ENCODE measurements around the gene RSRC1. TPM values are rescaled to one million over a fixed set of nuclear protein-coding genes. Genes with fewer than 3 reads are reported as not detected.

RSRC1 gene
- total RNA-seq, 8 experiments from 2014 or later, result 38.3 to 159 (median 45.1) TPM

DNA sequence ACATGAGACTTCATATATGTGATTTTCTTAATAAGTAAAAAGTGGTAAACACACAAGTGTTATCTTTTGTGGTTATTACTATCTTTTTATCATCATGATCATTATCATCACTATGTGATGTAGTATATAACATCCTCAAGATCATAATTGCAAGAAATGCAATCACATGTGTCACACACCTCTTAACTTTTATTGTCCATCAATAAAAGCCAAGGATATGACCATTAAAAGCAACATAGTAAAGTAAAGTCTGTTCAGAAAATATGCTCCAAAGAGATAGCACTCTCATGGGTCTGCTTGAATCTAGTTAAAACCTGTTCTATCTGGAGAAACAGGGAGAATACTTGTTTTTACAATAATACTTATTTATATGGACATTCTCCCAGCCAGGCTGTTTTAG, 308.1 kb downstream of the RSRC1 start:
- H3K27ac ChIP-seq, result no peak overlapping the region
- ATAC-seq (replicated peaks in 6 of 8), result no peak
- in situ Hi-C loops (cut with MboI; ENCODE audit: low pct_unique_long_range_greater_than_20kb in 2 of 9, low sequenced_read_pairs in 9 of 9, unreplicated experiment in 9 of 9), result no loop called here
- no peak overlapping the region for H3K4me3 ChIP-seq
- no peaks in the 10 kb centered on the region for H3K4me1 ChIP-seq (replicated peaks in 1 of 2)

DNA sequence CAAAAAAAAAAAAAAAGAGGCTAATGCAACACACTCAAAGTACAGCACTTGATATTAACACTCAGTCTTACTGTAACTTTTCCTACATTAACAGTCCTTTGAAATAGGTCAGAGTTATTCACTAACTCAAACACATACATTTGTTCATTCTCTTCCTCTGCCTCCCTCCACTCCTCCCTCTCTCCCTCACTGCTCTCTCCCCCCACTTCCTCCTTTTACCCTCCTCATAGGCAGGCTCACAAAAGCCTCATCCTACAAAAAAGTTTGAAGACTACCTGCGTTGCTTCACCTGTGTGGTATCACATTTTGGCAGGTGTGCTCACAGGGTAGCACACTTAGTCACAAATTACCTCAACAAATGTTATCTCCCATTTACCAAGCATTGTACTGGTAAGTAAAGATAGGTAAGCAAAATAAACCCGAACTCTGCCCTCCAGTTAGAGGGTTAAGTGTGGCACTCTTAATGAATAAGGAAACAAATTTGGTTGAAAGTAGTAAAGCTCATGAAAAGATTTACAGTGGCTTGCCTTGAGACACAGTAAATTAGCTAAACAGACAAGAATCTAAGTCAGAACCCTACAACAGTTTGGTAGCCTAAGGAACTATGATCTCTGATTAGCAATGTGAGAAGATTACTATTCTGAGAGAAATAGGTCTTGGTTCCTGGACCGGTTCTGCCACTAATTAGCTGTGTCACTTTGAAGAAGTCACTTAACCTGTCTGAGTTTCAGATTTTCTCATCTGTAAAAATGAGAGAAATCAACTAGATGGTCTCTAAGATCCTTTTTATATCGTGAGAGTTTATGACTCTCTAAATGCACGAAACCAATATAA, 310.1 kb downstream of the RSRC1 start:
- in situ Hi-C loops (cut with MboI; ENCODE audit: low pct_unique_long_range_greater_than_20kb in 2 of 9, low sequenced_read_pairs in 9 of 9, unreplicated experiment in 9 of 9), result no loop called here
- ATAC-seq (replicated peaks in 6 of 8), result no peak
- 84 to 100% (median 95%) methylated on average over 1 to 5 of the region's 5 CpGs for WGBS, 10 experiments
- Histone ChIP-seq H3K4me1 (replicated peaks in 1 of 2) (no peaks in the 10 kb centered on the region), H3K4me3 (no peak overlapping the region), H3K27ac (no peak overlapping the region)

DNA sequence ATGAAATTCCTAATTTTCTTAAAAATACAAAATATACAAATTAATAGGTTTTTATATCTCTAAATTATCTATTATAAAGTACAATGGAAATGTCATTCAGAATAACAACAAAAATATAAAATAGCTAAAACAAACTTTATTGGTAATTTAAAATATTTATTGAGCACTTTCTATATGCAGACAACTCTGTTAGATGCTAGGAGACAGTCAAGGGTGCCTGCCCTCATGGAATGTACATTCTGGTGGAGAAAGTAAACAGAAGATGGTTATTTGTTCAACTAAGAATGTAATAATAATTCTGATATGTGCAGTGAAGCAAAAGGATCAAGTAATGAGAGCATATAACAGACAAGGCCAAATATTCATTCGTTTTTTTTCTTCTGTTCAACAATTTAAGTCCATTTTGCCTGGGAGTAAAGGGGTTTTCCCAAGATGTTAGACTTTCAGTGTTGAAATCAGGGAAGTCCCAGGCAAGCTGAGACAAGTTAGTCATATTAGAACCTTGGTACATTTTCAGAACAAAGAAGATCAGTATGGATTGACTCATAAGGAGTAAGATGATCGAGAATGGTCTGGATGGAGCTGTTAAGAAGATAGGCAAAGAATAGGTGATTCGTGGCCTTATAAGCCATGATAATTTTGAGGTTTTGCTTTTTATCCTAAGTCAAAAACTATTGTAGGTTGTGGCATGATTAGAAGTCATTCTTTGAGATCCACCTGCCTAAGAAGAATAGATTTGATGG, 310.9 kb downstream of the RSRC1 start:
- 39 to 100% (median 78%) methylated on average over 1 to 3 of the region's 3 CpGs for WGBS, 10 experiments
- H3K27ac ChIP-seq, result no peak overlapping the region
- in situ Hi-C loops (cut with MboI; ENCODE audit: low pct_unique_long_range_greater_than_20kb in 2 of 9, low sequenced_read_pairs in 9 of 9, unreplicated experiment in 9 of 9), result no loop called here
- no peaks in the 10 kb centered on the region for H3K4me1 ChIP-seq (replicated peaks in 1 of 2)
- no peak overlapping the region for H3K4me3 ChIP-seq
- ATAC-seq (replicated peaks in 6 of 8), result peak in 2 of 8 experiments; percentile 84 to 96

DNA sequence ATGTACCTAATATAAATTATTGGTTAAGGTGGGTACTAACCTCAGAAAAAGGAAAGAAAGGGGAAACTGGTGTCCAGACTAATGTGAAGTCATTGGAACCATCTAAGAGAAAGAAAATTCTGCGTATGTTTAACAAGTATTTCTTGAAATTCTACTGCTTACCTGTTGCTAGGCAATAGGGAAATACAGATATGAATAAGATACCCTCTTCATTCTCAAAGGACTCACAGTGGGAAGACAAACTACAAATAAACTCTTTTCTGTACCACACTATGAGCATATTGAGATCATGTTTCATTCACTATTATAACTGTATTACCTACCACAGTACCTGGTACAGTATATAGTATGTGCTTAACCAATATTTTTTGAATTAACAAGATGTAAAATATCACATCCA, 320.6 kb downstream of the RSRC1 start:
- Histone ChIP-seq H3K27ac (no peak overlapping the region), H3K4me1 (replicated peaks in 1 of 2) (peaks cover 6% of the 10 kb centered on the region in 2 donors), H3K4me3 (no peak overlapping the region)
- in situ Hi-C loops (cut with MboI; ENCODE audit: low pct_unique_long_range_greater_than_20kb in 2 of 9, low sequenced_read_pairs in 9 of 9, unreplicated experiment in 9 of 9), result loop anchor here in 2 of 9 experiments (25.0 kb wide), 2 partner anchors 318 to 818 kb away; partner anchors contain the start of genes RSRC1 (in 1 of the 2) and SHOX2 (in 1 of the 2)
- ATAC-seq (replicated peaks in 6 of 8), result no peak
- WGBS, 10 experiments, result 88 to 100% (median 100%) methylated on average over 1 of the region's 1 CpG; no CpG with 5 or more reads in 3 of the 10 experiments

DNA sequence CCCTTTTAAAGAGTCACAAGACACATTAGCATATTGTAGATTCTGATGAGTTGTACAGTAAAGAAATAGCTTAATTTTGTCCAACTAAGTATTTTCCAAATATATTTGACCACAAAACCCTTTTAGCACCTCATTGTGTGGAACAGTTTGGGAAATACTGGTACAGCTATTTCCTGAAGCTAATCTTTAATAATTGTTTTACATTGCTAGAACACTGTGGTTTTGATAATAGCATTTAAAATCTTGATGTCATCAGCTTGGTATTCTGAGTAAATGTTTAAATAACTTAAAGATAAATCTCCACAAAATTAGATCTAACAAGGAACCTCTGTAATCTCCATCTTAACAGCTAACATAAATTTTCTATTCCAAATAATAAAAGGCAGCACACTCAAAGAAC, 321.1 kb downstream of the RSRC1 start:
- Histone ChIP-seq H3K4me3 (no peak overlapping the region), H3K27ac (no peak overlapping the region), H3K4me1 (replicated peaks in 1 of 2) (peaks cover 6% of the 10 kb centered on the region in 2 donors)
- peak in 1 of 8 experiments; percentile 11 for ATAC-seq (replicated peaks in 6 of 8)
- in situ Hi-C loops (cut with MboI; ENCODE audit: low pct_unique_long_range_greater_than_20kb in 2 of 9, low sequenced_read_pairs in 9 of 9, unreplicated experiment in 9 of 9), result loop anchor here in 2 of 9 experiments (25.0 kb wide), 2 partner anchors 319 to 819 kb away; partner anchors contain the start of genes RSRC1 (in 1 of the 2) and SHOX2 (in 1 of the 2)

DNA sequence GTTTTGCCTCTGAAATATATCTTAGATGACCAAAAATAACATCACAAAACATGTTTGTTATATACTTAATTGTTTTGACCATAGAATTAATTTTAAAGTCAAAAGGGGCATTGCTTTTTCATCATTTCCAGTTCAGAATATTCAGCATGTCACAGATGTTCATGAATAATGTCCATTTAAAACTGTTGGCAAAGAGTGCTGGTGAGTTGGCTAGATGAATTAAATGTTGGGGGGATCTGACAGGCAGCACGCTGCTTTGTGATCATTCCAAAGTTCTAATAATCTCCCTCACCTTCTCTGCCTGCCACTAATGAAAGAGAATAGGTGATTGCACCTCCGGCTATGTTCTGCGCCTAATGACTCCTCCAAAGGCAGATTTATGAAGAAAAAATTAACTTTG, 321.9 kb downstream of the RSRC1 start:
- ATAC-seq (replicated peaks in 6 of 8), result peak in 4 of 8 experiments; percentile 17 to 68 (median 60)
- 0 to 77% (median 44%) methylated on average over 1 to 3 of the region's 3 CpGs; no CpG with 5 or more reads in 1 of the 10 experiments for WGBS, 10 experiments
- Histone ChIP-seq H3K4me1 (replicated peaks in 1 of 2) (peaks cover 6% of the 10 kb centered on the region in 2 donors), H3K4me3 (no peak overlapping the region), H3K27ac (no peak overlapping the region)
- in situ Hi-C loops (cut with MboI; ENCODE audit: low pct_unique_long_range_greater_than_20kb in 2 of 9, low sequenced_read_pairs in 9 of 9, unreplicated experiment in 9 of 9), result loop anchor here in 2 of 9 experiments (25.0 kb wide), 2 partner anchors 320 to 820 kb away; partner anchors contain the start of genes RSRC1 (in 1 of the 2) and SHOX2 (in 1 of the 2)

DNA sequence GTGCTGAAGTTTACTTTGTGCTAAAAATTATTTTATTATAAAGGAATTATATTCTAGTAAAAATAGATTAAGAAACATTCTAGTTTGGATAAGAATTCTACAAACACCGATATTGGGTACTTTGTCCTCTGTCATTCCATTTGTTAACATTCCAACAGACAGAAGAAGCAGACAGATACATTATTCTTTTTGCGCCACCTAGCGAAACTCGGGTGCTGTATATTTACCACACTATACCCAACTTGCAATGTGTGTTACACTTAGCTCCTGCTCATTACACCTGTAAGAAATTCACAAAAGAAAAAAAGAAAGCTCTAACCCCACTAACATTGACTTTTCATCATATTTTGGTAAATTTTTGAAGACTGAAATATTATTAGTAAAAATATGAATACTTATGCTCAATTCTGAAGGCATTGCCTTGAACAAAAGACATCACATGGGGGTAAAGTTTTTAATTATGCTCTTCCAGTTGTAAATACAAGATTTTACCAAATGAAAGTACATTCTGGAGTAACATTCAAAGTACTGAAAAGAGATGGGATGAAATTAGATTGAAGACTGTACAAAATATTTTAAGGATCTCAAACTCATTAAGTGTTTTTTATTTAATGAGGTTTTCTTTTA, 324.6 kb downstream of the RSRC1 start:
- H3K4me1 ChIP-seq (replicated peaks in 1 of 2), result peaks cover 6% of the 10 kb centered on the region in 2 donors
- no peak overlapping the region for H3K4me3 ChIP-seq
- 0 to 16% (median 2%) methylated on average over 2 to 4 of the region's 4 CpGs; no CpG with 5 or more reads in 1 of the 10 experiments for WGBS, 10 experiments
- ATAC-seq (replicated peaks in 6 of 8), result peak; percentile 58 to 97 (median 78)
- in situ Hi-C loops (cut with MboI; ENCODE audit: low pct_unique_long_range_greater_than_20kb in 2 of 9, low sequenced_read_pairs in 9 of 9, unreplicated experiment in 9 of 9), result loop anchor here in 2 of 9 experiments (25.0 kb wide), 2 partner anchors 322 to 822 kb away; partner anchors contain the start of genes RSRC1 (in 1 of the 2) and SHOX2 (in 1 of the 2)
- no peak overlapping the region for H3K27ac ChIP-seq

DNA sequence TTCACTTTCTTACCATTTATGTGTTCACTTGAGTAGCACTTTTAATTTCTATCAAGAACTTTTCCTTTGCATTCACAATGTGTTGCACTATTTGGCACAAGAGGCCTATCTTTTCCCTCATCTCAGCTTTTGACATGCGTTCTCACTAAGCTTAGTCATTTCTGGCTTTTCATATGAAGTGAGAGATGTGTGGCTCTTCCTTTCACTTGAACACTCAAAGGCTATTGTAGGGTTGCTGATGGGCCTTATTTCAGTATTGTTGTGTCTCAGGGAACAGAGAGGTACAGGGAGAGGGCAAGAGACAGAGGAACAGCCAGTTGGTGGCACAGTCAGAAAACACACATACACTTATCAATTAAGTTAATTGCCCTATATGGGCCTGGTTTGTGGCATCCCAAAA, 333.7 kb downstream of the RSRC1 start:
- in situ Hi-C loops (cut with MboI; ENCODE audit: low pct_unique_long_range_greater_than_20kb in 2 of 9, low sequenced_read_pairs in 9 of 9, unreplicated experiment in 9 of 9), result loop anchor here in 2 of 9 experiments (25.0 kb wide), 2 partner anchors 331 to 831 kb away; partner anchors contain the start of genes RSRC1 (in 1 of the 2) and SHOX2 (in 1 of the 2)
- Histone ChIP-seq H3K4me1 (replicated peaks in 1 of 2) (no peaks in the 10 kb centered on the region), H3K27ac (no peak overlapping the region), H3K4me3 (no peak overlapping the region)
- no peak for ATAC-seq (replicated peaks in 6 of 8)
- 100% methylated on average over 1 of the region's 1 CpG; no CpG with 5 or more reads in 7 of the 10 experiments for WGBS, 10 experiments

DNA sequence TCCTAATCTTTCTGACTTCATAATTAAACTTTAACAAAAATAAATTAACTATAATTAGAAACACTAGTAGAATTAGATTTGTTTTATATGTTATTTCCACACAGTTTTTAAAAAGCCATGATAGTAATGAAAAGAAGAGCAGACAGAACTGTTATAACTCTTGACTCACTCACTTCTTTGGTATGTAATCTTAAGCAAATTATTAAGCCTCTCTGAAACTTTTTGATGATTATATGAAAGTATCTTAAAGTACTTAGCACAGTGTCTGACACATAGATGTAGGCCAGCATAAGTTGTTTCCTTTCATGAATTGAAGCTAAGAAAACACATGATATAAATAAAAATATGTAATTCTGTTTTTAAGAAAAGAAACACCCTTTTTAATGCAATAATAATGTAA, 337.5 kb downstream of the RSRC1 start:
- no peaks in the 10 kb centered on the region for H3K4me1 ChIP-seq (replicated peaks in 1 of 2)
- no peak for ATAC-seq (replicated peaks in 6 of 8)
- in situ Hi-C loops (cut with MboI; ENCODE audit: low pct_unique_long_range_greater_than_20kb in 2 of 9, low sequenced_read_pairs in 9 of 9, unreplicated experiment in 9 of 9), result loop anchor here in 2 of 9 experiments (25.0 kb wide), 2 partner anchors 335 to 835 kb away; partner anchors contain the start of genes RSRC1 (in 1 of the 2) and SHOX2 (in 1 of the 2)
- H3K4me3 ChIP-seq, result no peak overlapping the region
- no peak overlapping the region for H3K27ac ChIP-seq

DNA sequence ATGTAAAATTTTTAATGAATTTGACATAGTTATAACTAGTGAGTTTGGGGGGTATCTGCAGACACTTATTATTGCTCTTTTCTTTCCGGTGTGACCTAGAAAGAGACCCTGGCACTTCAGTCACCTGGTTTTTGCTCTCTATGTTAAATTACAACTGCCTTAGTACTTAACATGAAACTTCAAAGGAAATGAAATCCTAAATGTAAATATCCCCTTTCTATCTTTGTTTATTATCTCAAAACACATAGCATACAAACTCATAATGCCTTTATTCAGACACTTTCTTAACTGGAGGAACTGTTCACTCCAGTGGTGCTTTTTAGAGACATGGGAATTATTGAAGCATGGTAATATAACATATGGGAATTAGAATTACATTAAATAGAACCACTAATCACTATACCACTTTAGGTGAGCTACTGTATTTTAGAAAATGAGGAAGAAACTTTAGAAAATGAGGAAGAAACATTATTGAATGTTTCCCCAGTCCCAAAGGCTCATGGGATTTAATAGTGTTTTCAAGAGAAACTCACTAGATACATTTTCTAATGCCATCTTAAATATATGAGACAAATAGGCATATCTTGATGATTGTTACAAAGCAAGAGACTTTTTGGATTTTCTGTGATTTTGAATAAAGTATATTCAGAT, 341.6 kb downstream of the RSRC1 start:
- in situ Hi-C loops (cut with MboI; ENCODE audit: low pct_unique_long_range_greater_than_20kb in 2 of 9, low sequenced_read_pairs in 9 of 9, unreplicated experiment in 9 of 9), result no loop called here
- H3K4me3 ChIP-seq, result no peak overlapping the region
- no peak overlapping the region for H3K27ac ChIP-seq
- 78 to 100% (median 100%) methylated on average over 1 of the region's 1 CpG; no CpG with 5 or more reads in 3 of the 10 experiments for WGBS, 10 experiments
- H3K4me1 ChIP-seq (replicated peaks in 1 of 2), result no peaks in the 10 kb centered on the region
- no peak for ATAC-seq (replicated peaks in 6 of 8)

DNA sequence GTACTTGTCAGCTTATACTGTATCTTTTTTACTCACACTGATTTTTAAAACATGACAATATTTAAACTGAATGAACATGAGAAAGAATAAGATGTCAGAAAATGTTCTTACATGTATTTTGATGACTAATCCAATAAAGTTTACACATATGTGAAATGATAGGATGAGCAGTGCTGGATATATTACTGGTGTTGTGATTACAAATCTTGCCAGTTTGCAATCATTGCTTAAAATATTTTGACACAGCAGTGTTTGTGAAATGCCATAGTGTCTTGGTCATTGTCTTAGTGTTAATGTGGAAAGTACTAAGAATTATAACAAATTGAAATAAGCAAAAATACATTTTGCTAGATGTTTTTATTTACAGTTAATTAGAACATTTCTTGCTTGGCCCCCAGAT, 342.4 kb downstream of the RSRC1 start:
- ATAC-seq (replicated peaks in 6 of 8), result no peak
- Histone ChIP-seq H3K4me1 (replicated peaks in 1 of 2) (no peaks in the 10 kb centered on the region), H3K27ac (no peak overlapping the region), H3K4me3 (no peak overlapping the region)
- in situ Hi-C loops (cut with MboI; ENCODE audit: low pct_unique_long_range_greater_than_20kb in 2 of 9, low sequenced_read_pairs in 9 of 9, unreplicated experiment in 9 of 9), result no loop called here

DNA sequence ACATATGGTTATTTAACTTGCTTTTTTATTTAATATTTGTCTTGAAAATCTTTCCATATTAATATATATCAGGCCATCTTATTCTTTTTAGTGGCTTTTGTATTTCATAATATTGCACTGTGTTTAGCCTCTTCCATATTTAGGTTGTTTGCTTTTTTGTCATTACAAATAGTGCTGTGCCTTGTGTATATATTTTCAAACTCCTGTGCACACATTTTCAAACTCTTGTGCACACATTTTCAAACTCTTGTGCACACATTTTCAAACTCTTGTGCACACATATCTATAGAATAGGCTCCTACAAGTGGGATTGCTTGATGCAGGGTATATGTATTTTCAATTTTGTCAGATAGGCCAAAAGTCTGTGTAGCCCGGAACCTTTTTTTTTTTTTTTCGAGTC, 343.1 kb downstream of the RSRC1 start:
- no peak for ATAC-seq (replicated peaks in 6 of 8)
- in situ Hi-C loops (cut with MboI; ENCODE audit: low pct_unique_long_range_greater_than_20kb in 2 of 9, low sequenced_read_pairs in 9 of 9, unreplicated experiment in 9 of 9), result no loop called here
- 78 to 100% (median 96%) methylated on average over 1 to 2 of the region's 2 CpGs; no CpG with 5 or more reads in 4 of the 10 experiments for WGBS, 10 experiments
- Histone ChIP-seq H3K4me1 (replicated peaks in 1 of 2) (no peaks in the 10 kb centered on the region), H3K4me3 (no peak overlapping the region), H3K27ac (no peak overlapping the region)

Measured in motor neuron (in vitro differentiated cells).